ENCODE results near the gene SLC16A2.

Gene SLC16A2

GRCh38 chrX:74500555-74500954 lies 79.3 kb downstream of the SLC16A2 start:
- POLR2A ChIA-PET = no interaction called here

GRCh38 chrX:74505437-74505836 lies 84.1 kb downstream of the SLC16A2 start:
- CTCF ChIA-PET = interaction anchor here (0.6 to 1.2 kb wide), 4 partner anchors 13 to 1388 kb away, joined by 3 to 4 read pairs (median 3); no protein-coding TSS in a partner anchor

More at GRCh38 chrX:74500555-74500954, 79.3 kb downstream of the SLC16A2 start:
- no peaks in the 10 kb centered on the region for H3K4me1 ChIP-seq (ENCODE audit: control insufficient read depth, insufficient read depth, low read length)
- no peaks in the 10 kb centered on the region for H3K9me3 ChIP-seq (ENCODE audit: control insufficient read depth, insufficient read depth, low read depth, low read length)
- no peak overlapping the region for H3K4me3 ChIP-seq (ENCODE audit: low read depth, low read length)
- H3K27ac ChIP-seq (ENCODE audit: extremely low read depth, low read depth, low read length) = no peak overlapping the region
- CTCF ChIA-PET = no interaction called here
- TF ChIP-seq ZNF624 (tag by site-specific recombination; IDR thresholded peaks at IDR 0.05) (no peak), ZNF837 (tag by site-specific recombination; IDR thresholded peaks at IDR 0.05) (no peak), REST (tag by site-specific recombination; IDR thresholded peaks at IDR 0.05) (no peak), ZNF133 (tag by site-specific recombination; IDR thresholded peaks at IDR 0.05) (no peak), ZNF23 (tag by site-specific recombination; IDR thresholded peaks at IDR 0.05; ENCODE audit: borderline replicate concordance) (no peak), ZNF639 (tag by site-specific recombination; IDR thresholded peaks at IDR 0.05) (no peak), ZNF350 (tag by site-specific recombination; IDR thresholded peaks at IDR 0.05) (no peak), ZNF610 (tag by site-specific recombination; IDR thresholded peaks at IDR 0.05; ENCODE audit: borderline replicate concordance) (no peak), ZNF571 (tag by site-specific recombination; IDR thresholded peaks at IDR 0.05) (no peak), ZNF433 (tag by site-specific recombination; IDR thresholded peaks at IDR 0.05; ENCODE audit: low read depth) (no peak)
- TF ChIP-seq, protein P1, sequence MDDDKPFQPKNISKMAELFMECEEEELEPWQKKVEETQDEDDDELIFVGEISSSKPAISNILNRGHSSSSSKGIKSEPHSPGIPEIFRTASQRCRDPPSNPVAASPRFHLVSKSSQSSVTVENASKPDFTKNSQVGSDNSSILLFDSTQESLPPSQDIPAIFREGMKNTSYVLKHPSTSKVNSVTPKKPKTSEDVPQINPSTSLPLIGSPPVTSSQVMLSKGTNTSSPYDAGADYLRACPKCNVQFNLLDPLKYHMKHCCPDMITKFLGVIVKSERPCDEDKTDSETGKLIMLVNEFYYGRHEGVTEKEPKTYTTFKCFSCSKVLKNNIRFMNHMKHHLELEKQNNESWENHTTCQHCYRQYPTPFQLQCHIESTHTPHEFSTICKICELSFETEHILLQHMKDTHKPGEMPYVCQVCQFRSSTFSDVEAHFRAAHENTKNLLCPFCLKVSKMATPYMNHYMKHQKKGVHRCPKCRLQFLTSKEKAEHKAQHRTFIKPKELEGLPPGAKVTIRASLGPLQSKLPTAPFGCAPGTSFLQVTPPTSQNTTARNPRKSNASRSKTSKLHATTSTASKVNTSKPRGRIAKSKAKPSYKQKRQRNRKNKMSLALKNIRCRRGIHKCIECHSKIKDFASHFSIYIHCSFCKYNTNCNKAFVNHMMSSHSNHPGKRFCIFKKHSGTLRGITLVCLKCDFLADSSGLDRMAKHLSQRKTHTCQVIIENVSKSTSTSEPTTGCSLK (tag by site-specific recombination; IDR thresholded peaks at IDR 0.05) = no peak
- H3K36me3 ChIP-seq (ENCODE audit: control insufficient read depth in 2 of 2, insufficient read depth in 1 of 2, low read length in 2 of 2) = no peaks in the 10 kb centered on the region

More at GRCh38 chrX:74505437-74505836, 84.1 kb downstream of the SLC16A2 start:
- Histone ChIP-seq H3K36me3 (ENCODE audit: control insufficient read depth in 2 of 2, insufficient read depth in 1 of 2, low read length in 2 of 2) (no peaks in the 10 kb centered on the region), H3K27ac (ENCODE audit: extremely low read depth, low read depth, low read length) (no peak overlapping the region), H3K9me3 (ENCODE audit: control insufficient read depth, insufficient read depth, low read depth, low read length) (no peaks in the 10 kb centered on the region), H3K4me3 (ENCODE audit: low read depth, low read length) (no peak overlapping the region), H3K4me1 (ENCODE audit: control insufficient read depth, insufficient read depth, low read length) (no peaks in the 10 kb centered on the region)
- POLR2A ChIA-PET = no interaction called here
- 0 out of 2 replicates have a peak, but pooled peaks have one; percentile 32 for TF ChIP-seq TRIM28 (IDR thresholded peaks at IDR 0.05; ENCODE audit: borderline replicate concordance, low read length)
- TF ChIP-seq, protein P2, sequence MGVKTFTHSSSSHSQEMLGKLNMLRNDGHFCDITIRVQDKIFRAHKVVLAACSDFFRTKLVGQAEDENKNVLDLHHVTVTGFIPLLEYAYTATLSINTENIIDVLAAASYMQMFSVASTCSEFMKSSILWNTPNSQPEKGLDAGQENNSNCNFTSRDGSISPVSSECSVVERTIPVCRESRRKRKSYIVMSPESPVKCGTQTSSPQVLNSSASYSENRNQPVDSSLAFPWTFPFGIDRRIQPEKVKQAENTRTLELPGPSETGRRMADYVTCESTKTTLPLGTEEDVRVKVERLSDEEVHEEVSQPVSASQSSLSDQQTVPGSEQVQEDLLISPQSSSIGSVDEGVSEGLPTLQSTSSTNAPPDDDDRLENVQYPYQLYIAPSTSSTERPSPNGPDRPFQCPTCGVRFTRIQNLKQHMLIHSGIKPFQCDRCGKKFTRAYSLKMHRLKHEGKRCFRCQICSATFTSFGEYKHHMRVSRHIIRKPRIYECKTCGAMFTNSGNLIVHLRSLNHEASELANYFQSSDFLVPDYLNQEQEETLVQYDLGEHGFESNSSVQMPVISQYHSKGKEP (tag by site-specific recombination; IDR thresholded peaks at IDR 0.05) = no peak

All from HEK293 (cell line).